NCI-H2227 treated with DMSO at 0.1 percent for 48 hours (cell line): ENCODE data around the gene NTM.

Source experiments
- DNase-seq: peaks from one replicate; lab custom pipeline; 2025; lab: John Stamatoyannopoulos, UW

Gene NTM

GRCh38 chr11:131823772-131824171, 453.4 kb downstream of the NTM start:
- peak; percentile 58 for DNase-seq

DNA sequence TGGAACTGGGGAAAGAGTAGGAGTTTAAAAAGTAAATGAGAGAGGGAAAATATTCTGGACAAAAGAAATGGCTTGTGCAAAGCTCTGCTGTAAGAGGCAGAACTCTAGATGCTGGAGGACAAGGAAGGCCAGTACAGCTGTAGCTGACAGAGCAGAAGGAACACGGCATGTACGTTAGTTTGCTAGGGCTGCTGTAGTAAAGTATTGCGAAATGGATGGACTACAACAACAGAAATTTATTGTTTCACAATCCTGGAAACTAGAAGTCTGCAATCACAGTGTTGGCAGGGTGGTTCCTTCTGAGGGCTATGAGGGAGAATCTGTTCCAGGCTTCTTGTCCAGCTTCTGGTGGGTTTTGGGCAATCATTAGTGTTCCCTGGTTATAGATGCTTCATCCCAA, 454.4 kb downstream of the NTM start:
- DNase-seq, result no peak

DNA sequence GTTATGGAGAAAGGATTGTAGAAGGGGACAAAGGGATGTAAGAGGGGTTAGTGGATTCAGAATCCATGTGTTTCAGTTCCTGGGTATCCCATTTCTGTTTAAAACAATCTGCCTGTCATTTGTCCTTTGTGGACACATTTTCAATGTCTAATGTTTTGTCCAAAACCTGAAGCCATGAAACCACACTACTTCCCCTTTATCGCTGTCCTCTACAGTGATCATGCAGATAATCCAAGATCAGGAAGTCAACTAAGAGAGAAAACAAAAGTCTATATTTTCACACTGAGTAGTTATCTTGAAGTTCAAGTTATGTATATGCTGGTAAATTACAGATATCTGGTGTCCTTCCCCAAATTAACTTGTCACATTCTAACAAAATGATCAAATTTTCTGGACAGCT, 457.0 kb downstream of the NTM start:
- DNase-seq, result no peak

DNA sequence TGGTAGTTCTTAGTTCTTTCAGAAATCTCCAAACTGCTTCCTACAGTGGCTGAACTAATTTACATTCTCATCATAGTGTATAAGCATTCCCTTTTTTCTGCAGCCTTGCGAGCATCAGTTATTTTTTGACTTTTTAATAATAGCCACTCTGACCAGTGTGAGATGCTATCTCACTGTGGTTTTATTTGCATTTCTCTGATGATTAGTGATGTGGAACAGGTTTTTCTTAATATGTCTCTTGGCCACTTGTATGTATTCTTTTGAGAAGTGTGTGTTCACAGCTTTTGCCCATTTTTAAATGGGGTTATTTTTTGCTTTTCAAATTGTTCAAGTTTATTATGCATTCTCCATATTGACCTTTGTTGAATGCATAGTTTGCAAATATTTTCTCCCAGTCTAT, 459.3 kb downstream of the NTM start:
- DNase-seq, result no peak

DNA sequence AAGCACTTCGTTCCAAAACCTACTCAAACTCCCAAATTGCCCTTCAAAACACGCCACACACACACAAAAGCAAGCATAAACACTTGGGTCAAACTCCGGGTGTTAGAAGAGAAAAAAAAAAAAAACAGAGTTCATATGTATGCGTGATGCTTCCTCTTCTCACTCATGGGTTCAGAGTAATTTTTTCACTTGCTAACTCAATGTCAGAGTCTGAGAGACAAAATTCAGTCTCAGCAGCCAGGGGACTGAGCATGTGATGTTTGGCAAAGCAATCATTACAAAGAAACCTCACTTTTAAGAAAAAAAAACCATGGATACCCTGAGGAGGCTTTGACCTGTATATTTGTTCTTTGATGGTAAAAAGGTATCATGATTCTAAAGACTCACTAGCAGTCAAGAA, 461.7 kb downstream of the NTM start:
- no peak for DNase-seq

GRCh38 chr11:131833366-131833765, 463.0 kb downstream of the NTM start:
- DNase-seq, result no peak

GRCh38 chr11:131837562-131837961, 467.1 kb downstream of the NTM start:
- no peak for DNase-seq

DNA sequence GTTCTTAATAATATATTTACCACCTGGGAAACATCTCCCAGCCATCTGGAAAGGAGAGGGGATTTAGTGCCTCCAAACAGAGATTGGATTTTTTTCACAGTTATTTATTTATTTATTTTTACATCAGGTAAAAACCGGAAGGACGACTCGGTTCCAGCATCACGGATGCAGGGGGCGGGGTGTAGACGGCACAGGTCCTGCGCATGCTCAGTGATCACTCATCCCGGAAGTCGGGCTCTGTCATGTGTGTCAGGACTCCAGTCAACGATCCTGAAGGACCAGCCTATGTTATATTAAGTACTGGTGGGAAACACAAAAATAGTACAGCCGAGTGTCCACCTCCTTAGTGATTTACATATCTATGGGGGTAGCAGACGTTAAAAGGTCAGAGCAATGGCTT, 467.6 kb downstream of the NTM start:
- DNase-seq, result no peak

DNA sequence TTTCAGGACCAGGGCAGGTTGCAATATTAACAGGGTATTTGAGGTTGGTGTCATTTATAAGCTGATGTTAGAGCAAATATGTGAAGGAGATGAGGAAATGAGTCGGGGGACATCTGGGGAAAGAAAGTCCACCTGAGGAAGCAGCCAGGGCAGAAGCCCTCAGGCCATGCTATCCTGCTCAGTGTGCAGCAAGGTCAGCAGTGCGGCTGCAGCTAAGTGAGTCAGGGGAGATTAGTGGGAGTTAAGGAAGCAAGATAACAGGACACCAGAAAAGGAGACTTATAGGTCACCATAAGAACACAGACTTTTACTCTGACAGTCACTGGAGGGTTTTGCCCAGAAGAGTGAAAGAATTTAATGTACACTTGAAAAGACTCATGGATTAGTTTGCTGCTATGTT, 468.9 kb downstream of the NTM start:
- no peak for DNase-seq

GRCh38 chr11:131840545-131840944, 470.1 kb downstream of the NTM start:
- no peak for DNase-seq

DNA sequence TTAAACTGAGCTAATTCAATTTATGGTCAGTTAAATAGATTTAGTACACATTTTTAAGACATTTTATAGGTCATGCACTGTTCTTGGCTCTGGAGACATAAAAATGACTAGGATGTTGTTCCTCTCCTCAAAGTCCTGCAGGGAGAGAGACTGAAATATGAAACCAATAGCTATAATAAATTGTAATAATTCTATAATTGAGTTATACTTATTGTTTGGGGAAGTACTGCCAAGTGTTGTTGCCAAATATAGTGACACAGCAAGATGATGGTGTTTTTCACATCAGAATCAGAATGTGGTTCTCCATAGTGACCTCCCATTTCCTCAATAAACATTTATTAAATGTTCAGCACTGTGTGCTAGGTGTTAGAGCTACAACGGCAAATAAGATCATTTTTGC, 470.6 kb downstream of the NTM start:
- no peak for DNase-seq

DNA sequence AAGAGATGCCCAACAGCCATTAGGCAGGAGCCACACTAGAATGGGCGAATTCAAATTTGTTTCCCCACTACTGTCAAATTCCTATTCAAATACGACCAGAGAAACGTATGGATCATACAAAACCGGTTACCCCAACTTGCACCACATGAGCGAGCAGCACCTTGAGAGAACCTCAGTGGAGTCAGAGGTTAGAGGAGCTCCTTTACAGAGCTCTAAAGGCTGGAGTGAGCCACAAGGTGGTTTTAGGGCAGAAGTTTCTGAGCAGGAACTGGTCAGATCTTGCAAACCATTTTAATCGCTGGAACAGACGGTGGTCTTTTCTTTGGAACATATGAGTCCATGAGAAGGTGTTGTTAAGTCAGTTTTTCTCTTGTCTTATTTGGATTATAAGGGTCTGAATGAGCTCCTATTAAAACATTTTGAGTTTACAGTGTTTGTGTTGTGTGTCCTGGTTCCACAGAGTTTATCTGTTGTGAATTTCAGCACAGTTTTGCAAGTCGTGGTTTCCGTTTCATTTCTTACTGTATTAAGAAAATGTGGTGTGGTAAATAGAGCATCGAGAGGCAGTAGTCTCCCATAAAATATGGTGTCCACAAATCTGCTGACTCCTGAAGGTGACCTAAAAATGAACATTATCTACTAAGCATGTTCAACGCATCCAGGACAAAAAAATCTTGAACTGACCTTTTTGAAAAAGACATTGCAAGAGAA, 471.7 kb downstream of the NTM start:
- no peak for DNase-seq

DNA sequence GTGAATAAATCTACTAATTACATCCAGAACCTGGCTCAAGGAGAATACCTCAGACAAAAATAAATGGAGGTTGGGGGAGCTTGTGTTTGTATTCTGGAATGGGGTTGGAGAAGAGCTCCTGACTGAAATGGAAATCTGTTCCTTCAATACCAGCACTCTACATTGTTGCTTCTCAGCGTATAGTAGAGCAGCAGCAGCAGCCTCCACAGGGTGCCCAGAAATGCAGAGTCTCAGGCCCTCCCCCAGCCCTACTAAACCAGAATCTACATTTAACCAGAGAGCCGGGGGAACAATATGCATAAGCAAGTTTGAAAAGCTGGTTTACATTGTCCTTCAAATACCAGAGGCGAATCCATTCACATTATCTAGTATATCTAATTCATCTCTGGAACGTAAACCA, 474.8 kb downstream of the NTM start:
- DNase-seq, result no peak

- DNase-seq, result no peak
Measured at GRCh38 chr11:131849485-131849884, 479.1 kb downstream of the NTM start.

GRCh38 chr11:131850507-131850906, 480.1 kb downstream of the NTM start:
- DNase-seq, result no peak

- DNase-seq, result no peak
Measured at GRCh38 chr11:131851964-131852755, 481.7 kb downstream of the NTM start.

- no peak for DNase-seq
Measured at GRCh38 chr11:131852757-131853156, 482.3 kb downstream of the NTM start.

DNA sequence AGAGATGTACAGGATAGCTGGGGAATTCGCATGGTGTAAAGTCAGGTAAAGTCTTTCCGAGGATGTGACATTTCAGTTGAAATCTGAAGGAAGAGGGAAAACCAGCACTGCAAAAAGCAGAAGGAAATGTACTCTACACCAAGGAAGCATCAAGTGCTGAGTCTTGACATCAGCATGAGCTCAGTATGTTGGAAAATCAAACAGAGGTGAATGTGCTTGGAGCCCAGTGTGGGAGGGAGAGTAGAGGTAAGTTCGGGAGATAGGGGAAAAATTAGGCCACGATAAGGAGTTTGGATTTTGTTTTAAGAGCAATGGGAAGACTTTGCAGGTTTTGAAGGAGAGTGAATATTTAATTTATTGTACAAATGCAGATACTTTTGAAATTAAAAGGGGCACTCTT, 484.0 kb downstream of the NTM start:
- DNase-seq, result no peak

- DNase-seq, result no peak
Measured at GRCh38 chr11:131855320-131855719, 484.9 kb downstream of the NTM start.

GRCh38 chr11:131857246-131857645, 486.8 kb downstream of the NTM start:
- DNase-seq, result no peak

DNA sequence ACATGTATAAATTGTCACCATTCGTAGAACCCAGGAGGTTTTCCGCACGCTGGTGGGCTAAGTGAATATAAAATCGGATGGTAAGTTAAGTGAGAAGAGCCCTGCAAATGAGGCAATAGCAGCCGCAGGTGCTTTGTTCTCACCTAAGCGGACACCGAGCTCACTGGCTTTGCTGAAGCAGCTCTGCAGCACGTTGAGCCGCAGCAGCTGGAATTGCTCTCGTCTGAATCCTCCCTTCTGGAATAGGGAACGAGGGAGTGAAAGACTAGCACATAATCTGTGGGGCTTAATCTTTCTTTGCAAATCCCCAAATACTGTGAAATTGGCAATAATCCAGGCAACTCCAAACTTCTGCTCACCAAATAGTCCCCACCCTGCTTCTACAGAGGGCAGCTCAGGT, 488.1 kb downstream of the NTM start:
- no peak for DNase-seq

DNA sequence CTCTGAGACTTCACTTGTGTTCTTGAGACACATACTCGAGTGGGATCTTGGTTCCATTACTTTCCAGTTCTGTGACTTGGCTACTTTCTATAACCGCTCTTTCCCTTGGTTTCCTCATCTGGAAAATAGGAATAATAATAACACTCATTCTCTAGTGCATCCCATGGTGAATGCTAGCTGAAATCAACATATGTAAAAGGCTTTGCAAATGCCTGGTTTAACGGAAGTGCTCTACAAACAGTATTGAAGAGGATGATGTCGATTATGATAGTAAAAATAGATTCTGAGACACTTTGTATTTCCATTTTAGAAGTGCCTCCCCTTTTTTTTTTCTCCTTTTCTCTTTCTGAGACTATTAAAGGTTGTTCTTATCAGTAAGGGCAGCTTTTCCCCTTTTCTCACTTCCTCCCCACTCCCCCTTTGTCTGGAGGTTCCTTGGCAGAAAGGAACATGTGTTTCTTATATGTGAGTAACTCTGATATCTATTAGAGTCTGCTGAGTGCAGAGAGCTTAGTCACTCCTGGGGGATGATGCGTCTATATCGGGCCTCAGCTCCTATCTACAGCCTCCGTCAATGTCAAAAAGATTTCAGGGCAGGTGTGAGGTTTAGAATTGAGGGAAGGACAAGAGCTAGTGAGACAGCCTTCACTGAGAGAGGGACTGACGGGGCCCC, 489.3 kb downstream of the NTM start:
- no peak for DNase-seq

DNA sequence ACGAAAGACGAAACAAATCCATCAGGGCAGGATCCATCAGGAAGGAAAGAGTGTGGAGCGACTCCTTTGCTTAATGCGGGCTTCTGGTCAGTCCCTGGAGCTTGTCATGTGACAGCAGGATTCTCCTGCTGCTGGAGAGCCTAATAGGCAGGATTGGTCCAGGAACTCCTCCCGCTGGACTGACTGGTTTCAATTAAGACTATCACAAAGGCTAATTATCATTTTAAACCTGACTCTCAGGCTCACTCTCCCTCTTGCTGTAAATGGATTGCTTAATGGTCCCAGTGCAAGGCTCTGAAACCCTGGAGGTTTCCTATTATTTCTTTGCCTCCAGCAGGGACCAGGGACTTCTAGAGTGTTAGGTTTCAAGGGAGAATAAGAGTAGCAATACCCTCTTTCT, 493.8 kb downstream of the NTM start:
- no peak for DNase-seq
